Measurements from ENCODE around the gene ADCYAP1R1. TPM values are rescaled to one million over a fixed set of nuclear protein-coding genes. Genes with fewer than 3 reads are reported as not detected.

ADCYAP1R1 gene
- total and polyA plus RNA-seq, 2 of the 8 experiments (the other 6 are each of a cell fraction or from before 2014, with no cell fraction given) = 14.4 to 14.6 TPM

- no peak for TF ChIP-seq USF2 (IDR thresholded peaks at IDR 0.05; ENCODE audit: low read length)
- TF ChIP-seq E2F6 (IDR thresholded peaks at IDR 0.05) = no peak
- TF ChIP-seq ZNF274 (IDR thresholded peaks at IDR 0.05; ENCODE audit: borderline replicate concordance, extremely low read depth, low read length) = no peak
- no peak for TF ChIP-seq POLR2A (IDR thresholded peaks at IDR 0.05; ENCODE audit: control extremely low read depth in 1 of 2, low read depth in 2 of 2, low read length in 2 of 2)
- TF ChIP-seq ASH2L (IDR thresholded peaks at IDR 0.05; ENCODE audit: low read length) = no peak
These were observed 29.4 kb upstream of the ADCYAP1R1 start (continued) for GRCh38 chr7:31022726-31023125.
